ENCODE measurements around the gene SAFB. TPM values are rescaled to one million over a fixed set of nuclear protein-coding genes. Genes with fewer than 3 reads are reported as not detected.

Gene SAFB
- total and polyA plus RNA-seq, 2 of the 13 experiments (the other 11 are each of a cell fraction or from before 2014, with no cell fraction given), result 21.0 to 28.4 TPM

- no peak for TF ChIP-seq ZBTB40 (IDR thresholded peaks at IDR 0.05)
- TF ChIP-seq ZBTB40 (CRISPR knock-in tag; IDR thresholded peaks at IDR 0.05), result peak; percentile 35; the same call in 1 of the 2 replicates
Measured at GRCh38 chr19:5622465-5623396, at the start of gene SAFB, which contains the start of gene SAFB2 (continued).
